ENCODE measurements around the gene ZBTB7B. TPM values are rescaled to one million over a fixed set of nuclear protein-coding genes. Genes with fewer than 3 reads are reported as not detected.
"Not testable (repeated sequence)": the region's sequence is repeated elsewhere in the genome, so short reads cannot be mapped to it uniquely, and the experiment has no call there.

The ZBTB7B gene
- polyA plus RNA-seq, 2 of the 4 experiments (the other 2 are of a cell fraction), result 20.5 to 30.7 TPM

GRCh38 chr1:154983776-154984466 is 18.7 kb upstream of the ZBTB7B start:
- Histone ChIP-seq H3K4me3 (peak overlapping the region; percentile 81), H3K4me1 (peaks cover 21% of the 10 kb centered on the region), H3K4me2 (peak overlapping the region; percentile 85), H3K27ac (peak overlapping the region; percentile 83 to 86), H3K9me3 (no peaks in the 10 kb centered on the region)
- 20% methylated on average over 13 of the region's 17 CpGs for WGBS (ENCODE audit: missing lambda C conversion rate)
- TF ChIP-seq HES2 (IDR thresholded peaks at IDR 0.05), result no peak
- no peak for TF ChIP-seq SREBF2 (IDR thresholded peaks at IDR 0.05)
- TF ChIP-seq HOXB5 (CRISPR knock-in tag; IDR thresholded peaks at IDR 0.05), result no peak
- no peak for TF ChIP-seq CTCF (IDR thresholded peaks at IDR 0.05)
- TF ChIP-seq FOXS1 (CRISPR knock-in tag; IDR thresholded peaks at IDR 0.05), result no peak
- TF ChIP-seq, protein P1, sequence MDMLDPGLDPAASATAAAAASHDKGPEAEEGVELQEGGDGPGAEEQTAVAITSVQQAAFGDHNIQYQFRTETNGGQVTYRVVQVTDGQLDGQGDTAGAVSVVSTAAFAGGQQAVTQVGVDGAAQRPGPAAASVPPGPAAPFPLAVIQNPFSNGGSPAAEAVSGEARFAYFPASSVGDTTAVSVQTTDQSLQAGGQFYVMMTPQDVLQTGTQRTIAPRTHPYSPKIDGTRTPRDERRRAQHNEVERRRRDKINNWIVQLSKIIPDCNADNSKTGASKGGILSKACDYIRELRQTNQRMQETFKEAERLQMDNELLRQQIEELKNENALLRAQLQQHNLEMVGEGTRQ (IDR thresholded peaks at IDR 0.05), result no peak
- TF ChIP-seq NPAS2 (CRISPR knock-in tag; IDR thresholded peaks at IDR 0.05; ENCODE audit: borderline replicate concordance), result no peak
- DNase-seq (ENCODE audit: low read depth in 1 of 2, low spot score in 1 of 2) (no peak), FAIRE-seq (no peak), ATAC-seq (peak in 1 of 2 experiments; percentile 16; a peak in 3 of 6 replicates)
- POLR2A ChIA-PET, result interaction anchor here (0.6 to 2.8 kb wide), 10 partner anchors 10 to 94 kb away, joined by 3 to 41 read pairs (median 5); partner anchors contain the start of genes CKS1B, LENEP, PYGO2 and SHC1
- CTCF ChIA-PET, result interaction anchor here (1.3 kb wide), 1 partner anchor 101 kb away, joined by 3 read pairs; no protein-coding TSS in a partner anchor

DNA sequence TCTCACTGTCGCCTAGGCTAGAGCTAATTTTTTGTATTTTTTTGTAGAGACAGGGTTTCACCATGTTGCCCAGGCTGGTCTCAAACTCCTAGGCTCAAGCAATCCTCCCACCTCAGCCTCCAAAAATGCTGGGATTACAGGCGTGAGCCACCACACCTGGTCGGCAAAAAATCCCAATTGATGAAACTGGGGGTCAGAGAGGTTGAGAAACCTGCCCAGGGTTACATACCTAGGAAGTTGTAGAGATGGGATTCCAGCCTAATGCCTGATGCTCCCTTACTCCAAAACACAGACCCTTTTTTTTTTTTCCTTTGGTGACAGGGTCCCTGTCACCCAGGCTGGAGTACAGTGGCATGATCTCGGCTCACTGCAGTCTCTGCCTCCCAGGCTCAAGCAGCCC is 15.9 kb upstream of the ZBTB7B start:
- not testable (repeated sequence) for FAIRE-seq; H3K9me3 ChIP-seq; H3K4me2 ChIP-seq; ATAC-seq; H3K4me3 ChIP-seq; DNase-seq (ENCODE audit: low read depth in 1 of 2, low spot score in 1 of 2)
- ChIA-PET CTCF (interaction anchor here (1.2 kb wide), 1 partner anchor 105 kb away, joined by 3 read pairs; no protein-coding TSS in a partner anchor), POLR2A (interaction anchor here (1.1 kb wide), 1 partner anchor 13 kb away, joined by 3 read pairs; no protein-coding TSS in a partner anchor)
- Histone ChIP-seq H3K27ac (peak overlapping the region in 1 of 2 experiments; percentile 45; a peak in 1 of 6 replicates), H3K4me1 (peaks cover 21% of the 10 kb centered on the region)
- WGBS (ENCODE audit: missing lambda C conversion rate), result 91% methylated on average over 4 of the region's 4 CpGs

- FAIRE-seq, result no peak
- WGBS (ENCODE audit: missing lambda C conversion rate), result 87% methylated on average over 6 of the region's 6 CpGs
- H3K9me3 ChIP-seq, result no peaks in the 10 kb centered on the region
- ATAC-seq, result no peak
- CTCF ChIA-PET, result interaction anchor here (0.6 to 1.6 kb wide), 4 partner anchors 98 to 588 kb away, joined by 3 read pairs; no protein-coding TSS in a partner anchor
- peak overlapping the region in 1 of 2 experiments; percentile 45; a peak in 2 of 6 replicates for H3K27ac ChIP-seq
- H3K4me2 ChIP-seq, result no peak overlapping the region
- POLR2A ChIA-PET, result interaction anchor here (0.9 to 1.1 kb wide), 2 partner anchors 14 kb away, joined by 3 read pairs; no protein-coding TSS in a partner anchor
- no peak for TF ChIP-seq JUN (IDR thresholded peaks at IDR 0.05)
- no peak for TF ChIP-seq HEYL (CRISPR knock-in tag; IDR thresholded peaks at IDR 0.05)
- TF ChIP-seq HMGXB4 (CRISPR knock-in tag; IDR thresholded peaks at IDR 0.05; ENCODE audit: borderline replicate concordance), result no peak
- H3K4me3 ChIP-seq, result no peak overlapping the region
- peaks cover 20% of the 10 kb centered on the region for H3K4me1 ChIP-seq
- DNase-seq (ENCODE audit: low read depth in 1 of 2, low spot score in 1 of 2), result no peak
Measured at GRCh38 chr1:154987326-154987725, 15.3 kb upstream of the ZBTB7B start.

Data from A549 (cell line).